Measurements from ENCODE around the gene VPS13D. TPM values are rescaled to one million over a fixed set of nuclear protein-coding genes. Genes with fewer than 3 reads are reported as not detected.

The VPS13D gene
- total and polyA plus RNA-seq, 10 of the 15 experiments (the other 5 are each of a cell fraction or from before 2014, with no cell fraction given) = 1.4 to 16.9 (median 8.5) TPM

DNA sequence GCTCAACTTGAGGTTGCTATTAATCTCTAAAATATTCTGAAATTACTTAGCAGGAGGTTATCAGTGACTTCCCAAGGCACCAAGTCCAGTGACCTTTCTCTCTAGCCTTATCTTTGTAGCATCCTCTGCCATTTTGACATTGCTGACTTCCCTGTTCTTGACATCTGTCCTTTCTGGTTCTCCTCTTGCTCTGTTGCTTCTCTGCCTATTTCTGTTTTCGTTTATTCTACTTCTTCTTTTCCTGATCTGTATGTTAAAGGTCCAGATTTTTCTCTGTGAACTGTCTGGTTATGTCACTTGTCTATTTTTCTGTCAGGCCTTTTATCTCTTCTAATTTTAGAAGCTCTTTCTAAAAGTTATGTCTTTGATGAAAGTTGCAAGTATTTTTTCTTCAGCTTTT lies 178.8 kb downstream of the VPS13D start (continued):
- TF ChIP-seq SIN3A (IDR thresholded peaks at IDR 0.05; ENCODE audit: low read depth, low read length) (no peak), TCF7 (IDR thresholded peaks at IDR 0.05; ENCODE audit: borderline replicate concordance) (no peak), TARDBP (IDR thresholded peaks at IDR 0.05; ENCODE audit: borderline replicate concordance) (no peak)
- TF ChIP-seq, protein P1, sequence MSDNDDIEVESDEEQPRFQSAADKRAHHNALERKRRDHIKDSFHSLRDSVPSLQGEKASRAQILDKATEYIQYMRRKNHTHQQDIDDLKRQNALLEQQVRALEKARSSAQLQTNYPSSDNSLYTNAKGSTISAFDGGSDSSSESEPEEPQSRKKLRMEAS (IDR thresholded peaks at IDR 0.05; ENCODE audit: low read depth, low read length) = no peak

DNA sequence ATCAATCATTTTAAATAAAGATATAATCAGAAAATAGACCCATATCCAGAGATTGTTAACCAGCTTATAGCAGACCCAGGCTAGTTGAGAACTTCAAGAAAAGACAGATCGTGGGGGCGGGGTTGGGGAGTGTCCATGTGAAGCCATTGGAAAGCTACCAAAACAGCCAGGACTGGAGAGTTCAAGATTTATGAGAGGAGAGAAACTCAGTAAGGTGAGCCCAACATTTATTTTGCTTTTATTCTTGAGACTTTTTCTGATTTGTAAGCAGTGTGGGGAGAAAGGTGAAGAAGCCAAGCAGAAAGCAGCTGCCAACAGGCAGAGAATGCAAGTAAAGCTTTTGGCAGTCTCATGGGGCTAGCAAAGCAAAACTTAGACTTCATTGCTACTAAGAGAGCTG lies 179.9 kb downstream of the VPS13D start:
- in situ Hi-C loops (cut with MboI) = no loop called here
- POLR2A ChIA-PET = no interaction called here

More for the DNA sequence above, 179.9 kb downstream of the VPS13D start:
- H2AFZ ChIP-seq (ENCODE audit: control insufficient read depth, low read depth, low read length) = no peak overlapping the region
- peaks cover 4% of the 10 kb centered on the region; the same call in 1 of the 3 replicates for H3K9me3 ChIP-seq (replicated peaks; ENCODE audit: control insufficient read depth, insufficient read depth, low read length)
- WGBS (ENCODE audit: insufficient coverage, insufficient replicate concordance, low lambda C conversion rate, missing lambda C conversion rate) = 98% methylated on average over 2 of the region's 2 CpGs
- H3K4me3 ChIP-seq = no peak overlapping the region
- RAD21 ChIA-PET (ENCODE audit: unreplicated experiment) = no interaction called here
- H3K9ac ChIP-seq (ENCODE audit: control insufficient read depth, insufficient read depth, low read length) = no peak overlapping the region
- DNase-seq (ENCODE audit: low read depth, low spot score) (no peak), ATAC-seq (no peak), FAIRE-seq (no peak)
- CTCF ChIA-PET = interaction anchor here (0.5 to 3.5 kb wide), 2 partner anchors 19 to 210 kb away, joined by 3 to 26 read pairs; partner anchors contain the start of gene DHRS3
- peaks cover 1 to 5% of the 10 kb centered on the region in 2 experiments for H3K36me3 ChIP-seq (ENCODE audit: control insufficient read depth in 2 of 2, insufficient read depth in 2 of 2, low read length in 1 of 2)
- H3K4me2 ChIP-seq (ENCODE audit: control insufficient read depth, insufficient read depth) = no peak overlapping the region
- TF ChIP-seq ZSCAN29 (IDR thresholded peaks at IDR 0.05) (no peak), RB1 (IDR thresholded peaks at IDR 0.05; ENCODE audit: borderline replicate concordance) (no peak), JUND (IDR thresholded peaks at IDR 0.05; ENCODE audit: low read depth, low read length) (no peak)
- TF ChIP-seq, protein P2, sequence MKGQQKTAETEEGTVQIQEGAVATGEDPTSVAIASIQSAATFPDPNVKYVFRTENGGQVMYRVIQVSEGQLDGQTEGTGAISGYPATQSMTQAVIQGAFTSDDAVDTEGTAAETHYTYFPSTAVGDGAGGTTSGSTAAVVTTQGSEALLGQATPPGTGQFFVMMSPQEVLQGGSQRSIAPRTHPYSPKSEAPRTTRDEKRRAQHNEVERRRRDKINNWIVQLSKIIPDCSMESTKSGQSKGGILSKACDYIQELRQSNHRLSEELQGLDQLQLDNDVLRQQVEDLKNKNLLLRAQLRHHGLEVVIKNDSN (IDR thresholded peaks at IDR 0.05; ENCODE audit: borderline replicate concordance, extremely low read length, insufficient read depth, low read depth, low read length) = no peak
- intact Hi-C loops (cut with micrococcal nuclease; ENCODE audit: unreplicated experiment) = no loop called here
- no peaks in the 10 kb centered on the region for H4K20me1 ChIP-seq (ENCODE audit: control insufficient read depth, insufficient read depth)
- no peaks in the 10 kb centered on the region for H3K4me1 ChIP-seq (ENCODE audit: control insufficient read depth, insufficient read depth, low read length)
- no peaks in the 10 kb centered on the region for H3K79me2 ChIP-seq (ENCODE audit: control insufficient read depth, insufficient read depth, low read length)
- H3K27me3 ChIP-seq (replicated peaks in 1 of 2; ENCODE audit: control insufficient read depth in 2 of 2, insufficient read depth in 2 of 2, low read length in 1 of 2) = no peaks in the 10 kb centered on the region
- BruUV-seq (replicated peaks) = no TSS peak
- SMC1A ChIA-PET (ENCODE audit: uncharacterized antibody, unreplicated experiment) = interaction anchor here (0.8 to 1.7 kb wide), 4 partner anchors 15 to 202 kb away, joined by 3 to 12 read pairs (median 4); no protein-coding TSS in a partner anchor
- no peak overlapping the region for H3K27ac ChIP-seq (ENCODE audit: control insufficient read depth, insufficient read depth)
